Measurements from ENCODE around the gene CYB561.

DNA sequence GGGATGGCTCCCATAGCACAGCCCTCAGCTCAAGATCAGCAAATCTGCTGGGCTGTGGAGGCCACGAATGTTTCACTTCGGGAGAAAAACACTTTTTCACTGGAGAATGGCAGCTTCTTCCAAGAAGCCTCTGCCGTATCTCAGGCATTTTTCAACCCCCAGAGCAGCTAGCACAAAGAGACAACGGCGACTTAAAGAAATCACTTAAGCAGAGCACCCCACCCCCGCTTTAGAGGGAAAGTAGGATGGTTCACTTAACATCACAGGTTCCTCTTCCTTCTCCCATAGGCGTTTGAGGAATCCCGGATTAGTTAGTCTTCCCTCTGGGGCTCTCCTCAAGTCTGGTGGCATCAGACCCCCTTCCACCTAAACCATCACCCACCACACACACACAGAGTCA is 27.6 kb downstream of the CYB561 start:
- TF ChIP-seq, protein P1, sequence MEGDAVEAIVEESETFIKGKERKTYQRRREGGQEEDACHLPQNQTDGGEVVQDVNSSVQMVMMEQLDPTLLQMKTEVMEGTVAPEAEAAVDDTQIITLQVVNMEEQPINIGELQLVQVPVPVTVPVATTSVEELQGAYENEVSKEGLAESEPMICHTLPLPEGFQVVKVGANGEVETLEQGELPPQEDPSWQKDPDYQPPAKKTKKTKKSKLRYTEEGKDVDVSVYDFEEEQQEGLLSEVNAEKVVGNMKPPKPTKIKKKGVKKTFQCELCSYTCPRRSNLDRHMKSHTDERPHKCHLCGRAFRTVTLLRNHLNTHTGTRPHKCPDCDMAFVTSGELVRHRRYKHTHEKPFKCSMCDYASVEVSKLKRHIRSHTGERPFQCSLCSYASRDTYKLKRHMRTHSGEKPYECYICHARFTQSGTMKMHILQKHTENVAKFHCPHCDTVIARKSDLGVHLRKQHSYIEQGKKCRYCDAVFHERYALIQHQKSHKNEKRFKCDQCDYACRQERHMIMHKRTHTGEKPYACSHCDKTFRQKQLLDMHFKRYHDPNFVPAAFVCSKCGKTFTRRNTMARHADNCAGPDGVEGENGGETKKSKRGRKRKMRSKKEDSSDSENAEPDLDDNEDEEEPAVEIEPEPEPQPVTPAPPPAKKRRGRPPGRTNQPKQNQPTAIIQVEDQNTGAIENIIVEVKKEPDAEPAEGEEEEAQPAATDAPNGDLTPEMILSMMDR (IDR thresholded peaks at IDR 0.05), result no peak
- no peak for TF ChIP-seq ZFX (IDR thresholded peaks at IDR 0.05; ENCODE audit: borderline replicate concordance)
